Tibial artery (tissue), 4 donors: ENCODE data around the gene HNRNPR.

Source experiments
- DNase-seq, 2 donors: peaks; one replicate each; pipeline ENCODE4 v3.0.0-alpha.2; 2019
- H3K27ac ChIP-seq, 2 donors: fragments of 200-600 bp; sonication (generic) in 1 of 2; 1 replicate in 1 of 2; 2 replicates in 1 of 2; pipeline ENCODE4 v1.5.1; 2018 to 2019; ENCODE audit warnings: mild to moderate bottlenecking in 1 of 2
- H3K27me3 ChIP-seq, 2 donors: fragments of 200-600 bp; sonication (generic) in 1 of 2; one replicate each; pipeline versions ENCODE4 v1.5.1 to v1.6.0; 2016 to 2019
- H3K36me3 ChIP-seq, 3 donors: fragments of 200-600 bp; sonication (generic) in 2 of 3; one replicate each; pipeline ENCODE4 v1.5.1; 2016 to 2019; ENCODE audit warnings: mild to moderate bottlenecking in 2 of 3
- H3K4me1 ChIP-seq, 4 donors: fragments of 200-600 bp; sonication (generic) in 2 of 4; 1 replicate in 3 of 4; 2 replicates in 1 of 4; pipeline ENCODE4 v1.5.1; 2016 to 2019
- H3K4me3 ChIP-seq, 2 donors: fragments of 200-600 bp; sonication (generic) in 1 of 2; 1 replicate in 1 of 2; 2 replicates in 1 of 2; pipeline ENCODE4 v1.5.1; 2018 to 2019; ENCODE audit warnings: mild to moderate bottlenecking in 2 of 2
- H3K9me3 ChIP-seq, 3 donors: fragments of 200-600 bp; sonication (generic) in 1 of 3; one replicate each; pipeline ENCODE4 v1.5.1; 2016 to 2019
- CTCF ChIP-seq, 2 experiments: fragments of 200-600 bp in 1 of 2; fragments of 450-650 bp in 1 of 2; IDR thresholded peaks; one replicate each; pipeline ENCODE4 v1.5.1; 2017 to 2019; ENCODE audit warnings: antibody characterized with exemption in 2 of 2, mild to moderate bottlenecking in 1 of 2, moderate library complexity in 1 of 2
- intact Hi-C: fragments of 100-400 bp; cut with DNase I; formaldehyde crosslinking; loops from one replicate; pipeline ENCODE4 v1.15.0; 2023; ENCODE audit warnings: low total_unique reads

The HNRNPR gene

GRCh38 chr1:23341931-23342692 lies 2.0 kb downstream of the HNRNPR start:
- intact Hi-C loops: loop anchor here (10.0 kb wide), 1 partner anchor 63 kb away; no protein-coding TSS in a partner anchor
- peaks cover 7 to 10% (median 9%) of the 10 kb centered on the region in 3 donors for H3K36me3 ChIP-seq
- H3K27ac ChIP-seq: peak overlapping the region; percentile 95 to 98
- no peaks in the 10 kb centered on the region for H3K27me3 ChIP-seq
- H3K9me3 ChIP-seq: no peaks in the 10 kb centered on the region
- peaks cover 0 to 65% (median 38%) of the 10 kb centered on the region in 4 donors for H3K4me1 ChIP-seq
- TF ChIP-seq CTCF (IDR thresholded peaks at IDR 0.05): no peak
- DNase-seq: no peak
- H3K4me3 ChIP-seq: peak overlapping the region; percentile 80 to 89

- Histone ChIP-seq H3K4me3 (no peak overlapping the region), H3K4me1 (peaks cover 0 to 61% (median 35%) of the 10 kb centered on the region in 4 donors), H3K27ac (no peak overlapping the region), H3K9me3 (no peaks in the 10 kb centered on the region), H3K27me3 (no peaks in the 10 kb centered on the region), H3K36me3 (peaks cover 18 to 35% (median 30%) of the 10 kb centered on the region in 3 donors)
- intact Hi-C loops: loop anchor here (10.0 kb wide), 1 partner anchor 65 kb away; no protein-coding TSS in a partner anchor
- no peak for DNase-seq
- no peak for TF ChIP-seq CTCF (IDR thresholded peaks at IDR 0.05)
These were observed 4.5 kb downstream of the HNRNPR start for GRCh38 chr1:23339632-23340031.

GRCh38 chr1:23337869-23338268 lies 6.2 kb downstream of the HNRNPR start:
- intact Hi-C loops: no loop called here
- TF ChIP-seq CTCF (IDR thresholded peaks at IDR 0.05): no peak

GRCh38 chr1:23331713-23332112 lies 12.4 kb downstream of the HNRNPR start:
- Histone ChIP-seq H3K27me3 (no peaks in the 10 kb centered on the region), H3K4me1 (no peaks in the 10 kb centered on the region), H3K4me3 (no peak overlapping the region), H3K36me3 (peaks cover 60 to 98% (median 70%) of the 10 kb centered on the region in 3 donors), H3K9me3 (no peaks in the 10 kb centered on the region), H3K27ac (no peak overlapping the region)
- DNase-seq: no peak
- intact Hi-C loops: no loop called here
- TF ChIP-seq CTCF (IDR thresholded peaks at IDR 0.05): no peak

More at GRCh38 chr1:23337869-23338268, 6.2 kb downstream of the HNRNPR start:
- DNase-seq: no peak
- Histone ChIP-seq H3K9me3 (no peaks in the 10 kb centered on the region), H3K36me3 (peaks cover 34 to 49% (median 48%) of the 10 kb centered on the region in 3 donors), H3K27me3 (no peaks in the 10 kb centered on the region), H3K4me3 (no peak overlapping the region), H3K4me1 (peaks cover 0 to 58% (median 34%) of the 10 kb centered on the region in 4 donors), H3K27ac (no peak overlapping the region)

- Histone ChIP-seq H3K27me3 (no peaks in the 10 kb centered on the region), H3K36me3 (peaks cover 58 to 98% (median 74%) of the 10 kb centered on the region in 3 donors), H3K27ac (no peak overlapping the region), H3K9me3 (no peaks in the 10 kb centered on the region), H3K4me3 (no peak overlapping the region), H3K4me1 (no peaks in the 10 kb centered on the region)
- intact Hi-C loops: no loop called here
- DNase-seq: no peak
- TF ChIP-seq CTCF (IDR thresholded peaks at IDR 0.05): no peak
These were observed 13.2 kb downstream of the HNRNPR start for GRCh38 chr1:23330846-23331245.
